Mucosa of gallbladder (tissue), 1 donor: ENCODE data around the gene PRRT2. TPM values are rescaled to one million over a fixed set of nuclear protein-coding genes. Genes with fewer than 3 reads are reported as not detected.

Experiments
- DNase-seq: peaks from one replicate; pipeline ENCODE4 v3.0.0-alpha.2; 2020; ENCODE audit warnings: low spot score
- total RNA-seq: library from RNA; stranded (reverse); gene quantifications from one replicate; pipeline ENCODE4 v1.2.1, GENCODE V29; 2021
- donor health status: DM: no; HTN: no; CAD: no.

PRRT2 gene
- total RNA-seq, 1 donor from 2014 or later, result 20.8 TPM

- peak; percentile 95 for DNase-seq
Measured at GRCh38 chr16:29811170-29811895, 660 bp upstream of the PRRT2 start.

GRCh38 chr16:29812754-29813643, 1.0 kb downstream of the PRRT2 start:
- no peak for DNase-seq

GRCh38 chr16:29813644-29814562, 1.9 kb downstream of the PRRT2 start:
- DNase-seq, result no peak

GRCh38 chr16:29814592-29814991, 2.6 kb downstream of the PRRT2 start:
- no peak for DNase-seq

- DNase-seq, result no peak
Measured at GRCh38 chr16:29815032-29815721, 3.2 kb downstream of the PRRT2 start.

- peak; percentile 100 for DNase-seq
Measured at GRCh38 chr16:29815793-29816693, 4.0 kb downstream of the PRRT2 start, which contains the start of gene PAGR1. TSS of gene PAGR1 (plus strand) at chr16:29816152. CDS start at chr16:29816526, 374 bp downstream.

- peak; percentile 61 for DNase-seq
Measured at GRCh38 chr16:29816694-29817441, 4.9 kb downstream of the PRRT2 start.

GRCh38 chr16:29818082-29818481, 6.1 kb downstream of the PRRT2 start:
- no peak for DNase-seq

- no peak for DNase-seq
Measured at GRCh38 chr16:29819506-29819905, 7.5 kb downstream of the PRRT2 start.

- DNase-seq, result peak; percentile 75
Measured at GRCh38 chr16:29820271-29820701, 8.3 kb downstream of the PRRT2 start, which contains the start of gene MVP. TSS of gene MVP (plus strand) at chr16:29820462. CDS start at chr16:29830550, 10,088 bp downstream.

- peak; percentile 82 for DNase-seq
Measured at GRCh38 chr16:29820730-29821642, 9.0 kb downstream of the PRRT2 start.

- no peak for DNase-seq
Measured at GRCh38 chr16:29821643-29822115, 9.7 kb downstream of the PRRT2 start.

- no peak for DNase-seq
Measured at GRCh38 chr16:29824589-29825144, 12.7 kb downstream of the PRRT2 start.

GRCh38 chr16:29825145-29826044, 13.4 kb downstream of the PRRT2 start:
- no peak for DNase-seq

GRCh38 chr16:29826342-29826695, 14.3 kb downstream of the PRRT2 start:
- DNase-seq, result no peak

- no peak for DNase-seq
Measured at GRCh38 chr16:29830774-29831173, 18.8 kb downstream of the PRRT2 start.

GRCh38 chr16:29831490-29831889, 19.5 kb downstream of the PRRT2 start:
- no peak for DNase-seq
